Measurements from ENCODE around the gene TRIM65. TPM values are rescaled to one million over a fixed set of nuclear protein-coding genes. Genes with fewer than 3 reads are reported as not detected.

TRIM65 gene
- total and polyA plus RNA-seq, 2 of the 4 experiments (the other 2 are of a cell fraction): 7.9 to 10.6 TPM

DNA sequence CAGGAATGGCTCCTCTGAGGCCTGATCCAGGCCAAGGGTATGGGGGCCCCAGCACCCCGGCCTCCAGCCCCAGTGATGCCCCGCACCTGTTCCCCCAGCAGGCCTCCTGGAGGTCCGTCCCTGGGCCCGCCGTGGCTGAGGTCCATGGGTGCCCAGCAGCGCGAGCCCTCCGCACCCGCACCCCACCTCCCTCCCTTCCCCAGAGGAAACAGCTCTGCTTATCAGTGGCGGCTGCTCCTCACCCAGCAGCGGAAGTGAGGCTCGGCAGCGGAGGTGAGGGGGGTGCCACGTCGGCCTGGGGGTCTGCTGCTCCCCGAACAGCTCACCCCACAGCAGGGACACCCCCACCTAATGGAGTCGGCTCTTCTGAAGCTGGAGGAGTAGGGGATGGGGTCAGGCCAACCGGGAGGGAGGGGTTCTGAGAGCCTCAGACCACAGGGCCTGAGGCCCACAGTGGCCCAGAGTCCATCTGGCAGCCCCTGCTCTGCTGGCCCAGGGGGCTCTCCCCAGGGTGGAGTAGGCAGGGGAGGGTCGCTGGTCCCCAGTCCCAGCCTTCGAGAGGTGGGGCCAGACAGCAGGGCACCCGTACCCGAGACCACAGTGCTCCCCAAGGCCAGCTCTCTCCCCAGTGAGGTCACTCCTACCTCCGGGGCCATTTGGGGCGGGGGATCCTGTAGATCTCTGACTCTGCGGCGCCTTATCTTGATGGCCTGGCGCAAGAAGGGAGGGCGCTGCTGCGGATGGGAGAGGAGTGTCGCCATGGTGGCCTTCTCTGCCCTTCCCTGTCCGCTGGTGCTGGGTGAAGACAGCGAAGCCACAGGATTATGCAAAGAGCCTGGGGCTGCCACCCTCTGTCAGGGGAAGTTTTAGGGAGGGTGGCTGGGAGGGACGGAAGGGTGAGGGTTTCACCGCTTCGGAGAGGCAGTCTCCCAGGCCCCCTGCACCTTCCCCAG is 52.9 kb downstream of the TRIM65 start, which contains the start of gene UNC13D:
Gene UNC13D, minus strand, starts transcription at position 828 of the 953 bp plus-strand sequence. Its CDS starts 67 bp downstream, at position 761.
- Histone ChIP-seq H2BK20ac (ENCODE audit: low read depth, low read length) (no peak within 1 kb of the TSS; the same call in 1 of the 2 replicates), H3K27me3 (ENCODE audit: control insufficient read depth, insufficient read depth, low read length) (no peaks in the 10 kb centered on the region), H2BK5ac (ENCODE audit: low read depth, low read length, poor library complexity, severe bottlenecking) (peak within 1 kb of the TSS; percentile 82), H4K20me1 (ENCODE audit: insufficient read depth, low read length) (peaks cover 7% of the 10 kb centered on the region), H3K9me1 (ENCODE audit: insufficient read depth, low read length) (0 out of 2 replicates have a peak, but pooled peaks cover 4% of the 10 kb centered on the region), H4K5ac (ENCODE audit: low read depth, low read length) (no peak within 1 kb of the TSS), H3K27ac (ENCODE audit: insufficient read depth, low read length) (peak within 1 kb of the TSS; percentile 26), H3K9ac (ENCODE audit: low read depth, low read length) (no peak within 1 kb of the TSS), H2AFZ (replicated peaks; ENCODE audit: low read length, poor library complexity) (peak within 1 kb of the TSS; percentile 88), H2BK120ac (ENCODE audit: low read depth, low read length) (peak within 1 kb of the TSS; percentile 88), H3K23ac (ENCODE audit: low read depth, low read length) (no peak within 1 kb of the TSS; the same call in 1 of the 2 replicates), H3K4me1 (ENCODE audit: control insufficient read depth, insufficient read depth, low read length) (peaks cover 6% of the 10 kb centered on the region), H3K56ac (ENCODE audit: extremely low read depth, insufficient read depth, low read length) (no peak within 1 kb of the TSS), H2AK5ac (ENCODE audit: low read depth, low read length) (peak within 1 kb of the TSS; percentile 86), H3K9me3 (ENCODE audit: control insufficient read depth, insufficient read depth, low read length) (no peaks in the 10 kb centered on the region), H3K4me2 (ENCODE audit: low read depth, low read length) (no peak within 1 kb of the TSS), H3K4ac (ENCODE audit: low read depth, low read length) (peak within 1 kb of the TSS; percentile 85), H4K8ac (ENCODE audit: low read depth in 2 of 2, low read length in 2 of 2) (peak within 1 kb of the TSS; percentile 4 to 83; a peak in 3 of 4 replicates), H3K14ac (replicated peaks; ENCODE audit: low read depth, low read length) (peak within 1 kb of the TSS; percentile 63), H3K36me3 (ENCODE audit: control insufficient read depth, insufficient read depth, low read length) (peaks cover 29% of the 10 kb centered on the region), H2BK15ac (ENCODE audit: low read depth, low read length) (no peak within 1 kb of the TSS; the same call in 2 of the 3 replicates), H3K18ac (ENCODE audit: low read depth, low read length) (no peak within 1 kb of the TSS), H3K4me3 (ENCODE audit: insufficient read depth, low read depth, low read length) (no peak within 1 kb of the TSS), H4K91ac (ENCODE audit: insufficient read depth, low read depth, low read length) (peak within 1 kb of the TSS; percentile 66), H2AK9ac (replicated peaks; ENCODE audit: low read depth, low read length, poor library complexity) (peak within 1 kb of the TSS; percentile 98), H3K79me1 (ENCODE audit: low read depth in 1 of 2, low read length in 2 of 2) (0 out of 4 replicates have a peak, but pooled peaks cover 0 to 2% of the 10 kb centered on the region in 2 experiments)
- ATAC-seq (ENCODE audit: low read depth) (no peak), DNase-seq (no peak)
- BruUV-seq (replicated peaks): no TSS peak
- POLR2A ChIA-PET (ENCODE audit: unreplicated experiment): no interaction called here
- CTCF ChIA-PET: interaction anchor here (1.0 kb wide), 1 partner anchor 14 kb away, joined by 3 read pairs; no protein-coding TSS in a partner anchor
- dilution Hi-C loops (cut with HindIII; ENCODE audit: low sequenced_read_pairs, unreplicated experiment): no loop called here
- TF ChIP-seq RFX5 (IDR thresholded peaks at IDR 0.05; ENCODE audit: low read depth, low read length) (no peak), USF2 (IDR thresholded peaks at IDR 0.05; ENCODE audit: low read depth, low read length) (no peak)
- intact Hi-C loops (cut with micrococcal nuclease): no loop called here
- WGBS, 2 experiments (ENCODE audit: extremely low coverage in 2 of 2, insufficient read length in 1 of 2): 100% methylated on average over 1 of the region's 35 CpGs; no CpG with 5 or more reads in 1 of the 2 experiments
- in situ Hi-C loops (cut with MboI; ENCODE audit: low sequenced_read_pairs): no loop called here

Measured in IMR-90 (cell line).